ENCODE measurements around the gene ATP6V1G3. TPM values are rescaled to one million over a fixed set of nuclear protein-coding genes. Genes with fewer than 3 reads are reported as not detected.
"Not testable (repeated sequence)": the region's sequence is repeated elsewhere in the genome, so short reads cannot be mapped to it uniquely, and the experiment has no call there.

The ATP6V1G3 gene
- total RNA-seq, 1 experiment from 2014 or later, result not detected

DNA sequence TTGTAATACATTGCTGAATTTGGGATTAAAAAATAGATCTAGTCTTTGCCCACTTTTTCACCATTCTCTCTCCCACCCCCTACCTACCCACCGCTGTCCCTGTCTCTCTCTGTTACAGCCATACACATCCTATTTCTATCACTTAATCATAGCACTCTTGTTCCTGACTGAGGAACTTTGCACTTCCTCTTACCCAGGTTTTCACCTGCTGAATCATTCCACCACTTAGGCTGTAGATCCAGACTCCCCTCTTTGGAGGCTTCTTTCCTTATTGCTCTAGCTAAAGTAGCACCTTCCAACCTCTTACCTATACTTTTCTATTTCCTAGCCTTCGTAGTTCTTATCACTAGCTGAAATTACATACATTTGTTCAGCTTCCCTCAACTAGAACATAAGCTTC, 59.6 kb downstream of the ATP6V1G3 start:
- in situ Hi-C loops (cut with HindIII; ENCODE audit: low pct_unique_long_range_greater_than_20kb, low sequenced_read_pairs), result no loop called here
- no peak for DNase-seq (ENCODE audit: low read depth)

DNA sequence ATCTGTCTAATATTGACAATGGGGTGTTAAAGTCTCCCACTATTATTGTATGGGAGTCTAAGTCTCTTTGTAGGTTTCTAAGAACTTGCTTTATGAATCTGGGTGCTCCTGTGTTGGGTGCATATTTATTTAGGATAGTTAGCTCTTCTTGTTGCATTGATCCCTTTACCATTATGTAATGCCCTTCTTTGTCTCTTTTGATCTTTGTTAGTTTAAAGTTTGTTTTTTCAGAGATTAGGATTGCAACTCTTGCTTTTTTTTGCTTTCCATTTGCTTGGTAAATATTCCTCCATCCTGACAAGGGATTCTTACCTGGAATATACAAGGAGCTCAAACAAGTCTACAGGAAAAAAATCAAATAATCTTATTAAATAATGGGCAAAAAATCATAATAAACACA, 63.1 kb downstream of the ATP6V1G3 start:
- in situ Hi-C loops (cut with HindIII; ENCODE audit: low pct_unique_long_range_greater_than_20kb, low sequenced_read_pairs); DNase-seq (ENCODE audit: low read depth): not testable (repeated sequence)

Other genes with a start within 250 kb of the ATP6V1G3 start
- gene PTPRC, start 98.4 kb upstream of the ATP6V1G3 start, total RNA-seq (2014; rRNA removed; shearing (Covaris generic); ENCODE audit: low replicate concordance), result not detected in 2 replicates

Data from Caki2 (cell line).